Measurements from ENCODE around the gene CD2. TPM values are rescaled to one million over a fixed set of nuclear protein-coding genes. Genes with fewer than 3 reads are reported as not detected.

The CD2 gene
- total and polyA plus RNA-seq, 5 experiments from 2014 or later, result 178 to 240 (median 197) TPM

GRCh38 chr1:116769561-116769977 is 15.3 kb downstream of the CD2 start:
- peak overlapping the region; percentile 34 to 82 (median 74) for H3K4me3 Mint-ChIP-seq
- H3K27ac Mint-ChIP-seq, result peak overlapping the region; percentile 93 to 99 (median 98)
- POLR2A ChIA-PET, result interaction anchor here (0.6 to 10.6 kb wide), 20 partner anchors 8 to 596 kb away, joined by 3 to 285 read pairs (median 5); partner anchors contain the start of genes CD2 and TTF2
- H3K4me1 Mint-ChIP-seq, result peaks cover 47 to 85% (median 84%) of the 10 kb centered on the region in 4 donors
- peaks cover 19 to 49% (median 49%) of the 10 kb centered on the region in 3 donors for H3K36me3 Mint-ChIP-seq
- no peaks in the 10 kb centered on the region for H3K27me3 Mint-ChIP-seq
- DNase-seq, result peak; percentile 29 to 91 (median 78)
- peak; percentile 85 to 91 for ATAC-seq
- peaks cover 0 to 6% (median 0%) of the 10 kb centered on the region in 9 donors for H3K9me3 Mint-ChIP-seq

- Mint-ChIP-seq H3K27me3 (no peaks in the 10 kb centered on the region), H3K9me3 (peaks cover 0 to 6% (median 0%) of the 10 kb centered on the region in 9 donors), H3K4me1 (peaks cover 44 to 81% (median 80%) of the 10 kb centered on the region in 4 donors), H3K36me3 (peaks cover 16 to 47% (median 45%) of the 10 kb centered on the region in 3 donors), H3K4me3 (peak overlapping the region; percentile 34 to 82 (median 74)), H3K27ac (peak overlapping the region; percentile 93 to 99 (median 98))
- DNase-seq, result no peak
- POLR2A ChIA-PET, result interaction anchor here (0.6 to 10.6 kb wide), 20 partner anchors 8 to 895 kb away, joined by 3 to 285 read pairs (median 5); partner anchors contain the start of genes CD2 and TTF2
- peak in 1 of 2 donors; percentile 0 for ATAC-seq
Measured at GRCh38 chr1:116769994-116770393, 15.8 kb downstream of the CD2 start.

GRCh38 chr1:116770625-116771024 is 16.4 kb downstream of the CD2 start:
- no peak for DNase-seq
- H3K9me3 Mint-ChIP-seq, result peaks cover 0 to 6% (median 0%) of the 10 kb centered on the region in 9 donors
- H3K4me3 Mint-ChIP-seq, result peak overlapping the region; percentile 0 to 82 (median 74)
- POLR2A ChIA-PET, result interaction anchor here (0.6 to 10.6 kb wide), 13 partner anchors 10 to 894 kb away, joined by 3 to 285 read pairs (median 14); partner anchors contain the start of genes CD2 and TTF2
- H3K4me1 Mint-ChIP-seq, result peaks cover 40 to 75% (median 73%) of the 10 kb centered on the region in 4 donors
- H3K36me3 Mint-ChIP-seq, result peaks cover 13 to 44% (median 38%) of the 10 kb centered on the region in 3 donors
- peak overlapping the region; percentile 93 to 99 (median 98) for H3K27ac Mint-ChIP-seq
- H3K27me3 Mint-ChIP-seq, result no peaks in the 10 kb centered on the region
- no peak for ATAC-seq

GRCh38 chr1:116771997-116772647 is 17.9 kb downstream of the CD2 start:
- no peak for ATAC-seq
- peaks cover 0 to 6% (median 0%) of the 10 kb centered on the region in 9 donors for H3K9me3 Mint-ChIP-seq
- peaks cover 11 to 34% (median 24%) of the 10 kb centered on the region in 3 donors for H3K36me3 Mint-ChIP-seq
- POLR2A ChIA-PET, result interaction anchor here (0.7 to 7.6 kb wide), 7 partner anchors 8 to 288 kb away, joined by 3 to 66 read pairs (median 4); partner anchors contain the start of genes CD2 and TTF2
- H3K27ac Mint-ChIP-seq, result peak overlapping the region in 9 of 10 donors; percentile 9 to 98 (median 74)
- H3K4me1 Mint-ChIP-seq, result peaks cover 35 to 63% (median 60%) of the 10 kb centered on the region in 4 donors
- H3K27me3 Mint-ChIP-seq, result no peaks in the 10 kb centered on the region
- DNase-seq, result no peak
- H3K4me3 Mint-ChIP-seq, result peak overlapping the region in 6 of 10 donors; percentile 1 to 82 (median 20)

- peak overlapping the region in 8 of 10 donors; percentile 18 to 98 (median 62) for H3K27ac Mint-ChIP-seq
- ATAC-seq (no peak), DNase-seq (no peak)
- H3K27me3 Mint-ChIP-seq, result no peaks in the 10 kb centered on the region
- peak overlapping the region in 3 of 10 donors; percentile 15 to 82 (median 50) for H3K4me3 Mint-ChIP-seq
- POLR2A ChIA-PET, result interaction anchor here (0.7 to 7.6 kb wide), 6 partner anchors 8 to 42 kb away, joined by 3 to 66 read pairs (median 4); partner anchors contain the start of gene CD2
- H3K36me3 Mint-ChIP-seq, result peaks cover 11 to 30% (median 19%) of the 10 kb centered on the region in 3 donors
- peaks cover 37 to 63% (median 61%) of the 10 kb centered on the region in 4 donors for H3K4me1 Mint-ChIP-seq
- peaks cover 0 to 6% (median 0%) of the 10 kb centered on the region in 9 donors for H3K9me3 Mint-ChIP-seq
Measured at GRCh38 chr1:116772648-116773045, 18.4 kb downstream of the CD2 start.

- Mint-ChIP-seq H3K4me3 (peak overlapping the region; percentile 11 to 84 (median 60)), H3K9me3 (peaks cover 0 to 6% (median 0%) of the 10 kb centered on the region in 9 donors), H3K27ac (peak overlapping the region in 8 of 10 donors; percentile 11 to 89 (median 63)), H3K36me3 (peaks cover 0 to 12% (median 4%) of the 10 kb centered on the region in 3 donors), H3K4me1 (peaks cover 27 to 52% (median 49%) of the 10 kb centered on the region in 4 donors), H3K27me3 (no peaks in the 10 kb centered on the region)
- DNase-seq (no peak), ATAC-seq (no peak)
- POLR2A ChIA-PET, result interaction anchor here (1.5 to 1.6 kb wide), 2 partner anchors 10 to 11 kb away, joined by 3 to 4 read pairs; no protein-coding TSS in a partner anchor
Measured at GRCh38 chr1:116775116-116775752, 21.0 kb downstream of the CD2 start.

GRCh38 chr1:116777831-116778830 is 23.9 kb downstream of the CD2 start:
- peak; percentile 18 to 69 for ATAC-seq
- Mint-ChIP-seq H3K27ac (peak overlapping the region in 5 of 10 donors; percentile 36 to 88 (median 64)), H3K27me3 (no peaks in the 10 kb centered on the region), H3K4me3 (peak overlapping the region in 6 of 10 donors; percentile 14 to 65 (median 48)), H3K36me3 (peaks cover 0 to 8% (median 4%) of the 10 kb centered on the region in 3 donors), H3K4me1 (peaks cover 16 to 26% (median 22%) of the 10 kb centered on the region in 4 donors), H3K9me3 (peaks cover 0 to 6% (median 0%) of the 10 kb centered on the region in 9 donors)
- POLR2A ChIA-PET, result interaction anchor here (0.8 to 2.0 kb wide), 4 partner anchors 9 to 24 kb away, joined by 4 to 8 read pairs (median 4); partner anchors contain the start of gene CD2
- DNase-seq, result no peak

GRCh38 chr1:116781034-116781433 is 26.8 kb downstream of the CD2 start:
- peaks cover 0 to 9% (median 5%) of the 10 kb centered on the region in 3 donors for H3K36me3 Mint-ChIP-seq
- peaks cover 0 to 8% (median 3%) of the 10 kb centered on the region in 9 donors for H3K9me3 Mint-ChIP-seq
- POLR2A ChIA-PET, result interaction anchor here (0.9 kb wide), 1 partner anchor 11 kb away, joined by 3 read pairs; no protein-coding TSS in a partner anchor
- ATAC-seq (no peak), DNase-seq (no peak)
- no peak overlapping the region for H3K27ac Mint-ChIP-seq
- no peaks in the 10 kb centered on the region for H3K27me3 Mint-ChIP-seq
- H3K4me3 Mint-ChIP-seq, result no peak overlapping the region
- H3K4me1 Mint-ChIP-seq, result peaks cover 16 to 30% (median 22%) of the 10 kb centered on the region in 4 donors

- Mint-ChIP-seq H3K27ac (peak overlapping the region in 3 of 10 donors; percentile 39 to 62 (median 53)), H3K9me3 (peaks cover 0 to 18% (median 15%) of the 10 kb centered on the region in 9 donors), H3K27me3 (no peaks in the 10 kb centered on the region), H3K4me1 (peaks cover 2 to 16% (median 9%) of the 10 kb centered on the region in 4 donors), H3K36me3 (peaks cover 0 to 15% (median 13%) of the 10 kb centered on the region in 3 donors), H3K4me3 (no peak overlapping the region)
- DNase-seq, result no peak
- no peak for ATAC-seq
- POLR2A ChIA-PET, result interaction anchor here (1.7 kb wide), 1 partner anchor 11 kb away, joined by 3 read pairs; no protein-coding TSS in a partner anchor
Measured at GRCh38 chr1:116785006-116785405, 30.8 kb downstream of the CD2 start.

- POLR2A ChIA-PET, result interaction anchor here (1.7 to 2.2 kb wide), 2 partner anchors 10 to 16 kb away, joined by 3 to 6 read pairs; no protein-coding TSS in a partner anchor
- no peaks in the 10 kb centered on the region for H3K27me3 Mint-ChIP-seq
- peaks cover 0 to 15% (median 13%) of the 10 kb centered on the region in 3 donors for H3K36me3 Mint-ChIP-seq
- no peak for DNase-seq
- no peak for ATAC-seq
- H3K9me3 Mint-ChIP-seq, result peaks cover 0 to 18% (median 15%) of the 10 kb centered on the region in 9 donors
- peak overlapping the region in 1 of 10 donors; percentile 32 for H3K27ac Mint-ChIP-seq
- H3K4me3 Mint-ChIP-seq, result no peak overlapping the region
- H3K4me1 Mint-ChIP-seq, result peaks cover 0 to 21% (median 13%) of the 10 kb centered on the region in 4 donors
Measured at GRCh38 chr1:116786049-116786448, 31.8 kb downstream of the CD2 start.

GRCh38 chr1:116791727-116792126 is 37.5 kb downstream of the CD2 start:
- Mint-ChIP-seq H3K4me3 (no peak overlapping the region), H3K27ac (peak overlapping the region in 3 of 10 donors; percentile 10 to 38 (median 28)), H3K36me3 (peaks cover 0 to 3% (median 1%) of the 10 kb centered on the region in 3 donors), H3K4me1 (peaks cover 12 to 57% (median 31%) of the 10 kb centered on the region in 4 donors), H3K9me3 (peaks cover 0 to 10% (median 4%) of the 10 kb centered on the region in 9 donors), H3K27me3 (no peaks in the 10 kb centered on the region)
- POLR2A ChIA-PET, result interaction anchor here (0.6 to 1.7 kb wide), 4 partner anchors 17 to 139 kb away, joined by 3 to 4 read pairs (median 4); no protein-coding TSS in a partner anchor
- DNase-seq (no peak), ATAC-seq (no peak)

All from naive thymus-derived CD8-positive, alpha-beta T cell (primary cell).